Measurements from ENCODE around the gene FBXW4.
"Not testable (repeated sequence)": the region's sequence is repeated elsewhere in the genome, so short reads cannot be mapped to it uniquely, and the experiment has no call there.

FBXW4 gene

GRCh38 chr10:101615525-101616116 lies 79.3 kb downstream of the FBXW4 start:
- DNase-seq = no peak

- no peak for DNase-seq
Observed at GRCh38 chr10:101614663-101615524, 80.1 kb downstream of the FBXW4 start.

DNA sequence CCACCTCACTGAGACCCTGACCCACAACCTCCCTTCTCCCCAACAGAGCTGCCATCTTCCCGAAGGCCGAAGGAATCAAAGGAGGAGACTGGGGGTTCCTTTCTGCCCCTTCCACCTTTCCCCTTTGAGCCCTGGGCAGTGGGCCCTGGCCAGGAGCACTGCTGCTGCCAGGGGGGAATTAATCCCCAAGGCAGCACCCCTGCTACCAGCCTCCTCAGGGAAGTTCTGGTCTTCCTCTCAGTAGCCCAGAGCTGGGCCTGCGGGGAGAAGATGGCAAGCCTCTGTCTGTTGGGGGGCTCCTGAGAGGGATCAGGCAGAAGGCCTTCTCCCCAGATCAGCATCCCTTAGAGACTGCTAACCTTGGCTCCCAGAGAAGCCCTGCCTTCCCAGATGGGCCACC lies 81.3 kb downstream of the FBXW4 start:
- no peak for DNase-seq

GRCh38 chr10:101612872-101613271 lies 82.1 kb downstream of the FBXW4 start:
- no peak for DNase-seq

DNA sequence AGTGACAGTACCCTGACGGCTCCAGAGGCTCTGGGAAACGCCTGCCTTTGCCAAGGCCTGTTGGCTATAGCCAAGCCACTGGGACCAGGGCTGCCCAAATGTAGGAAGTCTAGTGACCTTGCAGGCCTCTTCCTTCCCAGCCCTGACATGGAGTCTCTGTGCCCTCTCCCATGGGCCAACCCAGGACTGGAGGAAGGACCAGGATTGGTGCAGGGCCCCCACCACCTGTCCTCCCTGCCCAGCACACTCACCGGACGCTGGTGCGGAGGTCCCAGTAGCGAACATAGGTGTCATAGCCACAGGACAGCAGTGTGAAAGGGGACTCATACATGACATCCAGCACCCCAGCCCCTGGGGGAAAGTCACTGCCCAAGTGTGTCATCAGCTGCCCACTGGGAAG lies 82.9 kb downstream of the FBXW4 start:
- DNase-seq = no peak

GRCh38 chr10:101611096-101611905 lies 83.7 kb downstream of the FBXW4 start:
- no peak for DNase-seq

- no peak for DNase-seq
Observed at GRCh38 chr10:101609481-101609880, 85.5 kb downstream of the FBXW4 start.

- DNase-seq = no peak
Observed at GRCh38 chr10:101607124-101607523, 87.8 kb downstream of the FBXW4 start.

GRCh38 chr10:101602761-101603398 lies 92.1 kb downstream of the FBXW4 start:
- peak; percentile 11 for DNase-seq

DNA sequence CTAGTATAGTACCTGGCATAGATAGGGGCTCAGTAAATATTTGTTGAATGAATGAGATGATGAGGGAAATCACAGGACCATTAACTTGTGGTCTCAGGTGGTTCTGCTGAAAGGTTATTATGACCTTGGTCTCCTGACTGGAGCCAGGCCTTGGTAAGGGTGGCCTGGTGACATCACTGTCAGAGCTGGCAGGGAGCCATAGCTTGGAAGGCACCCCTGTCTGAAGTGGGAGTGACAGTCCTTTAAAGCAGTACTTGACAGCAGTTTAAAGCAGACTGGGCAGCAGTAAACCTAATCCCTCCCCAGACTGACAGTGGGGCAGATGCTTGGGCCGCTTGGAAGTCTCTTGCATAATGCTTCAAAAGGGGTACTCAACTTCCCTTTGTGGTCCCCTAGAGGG lies 93.4 kb downstream of the FBXW4 start:
- peak; percentile 81 for DNase-seq

- no peak for DNase-seq
Observed at GRCh38 chr10:101597091-101597900, 97.7 kb downstream of the FBXW4 start.

GRCh38 chr10:101595591-101596433 lies 99.2 kb downstream of the FBXW4 start:
- peak; percentile 31 for DNase-seq

GRCh38 chr10:101593331-101593730 lies 101.6 kb downstream of the FBXW4 start:
- not testable (repeated sequence) for DNase-seq

- DNase-seq = no peak
Observed at GRCh38 chr10:101588879-101589278, 106.1 kb downstream of the FBXW4 start.

- DNase-seq = peak; percentile 65
Observed at GRCh38 chr10:101587725-101588653, 107.0 kb downstream of the FBXW4 start, which contains the start of the genes DPCD and POLL. Gene DPCD, plus strand, starts transcription at chr10:101588321. Its CDS starts 16 bp downstream, at chr10:101588337. Gene POLL, minus strand, starts transcription at chr10:101588257. Its CDS starts 897 bp downstream, at chr10:101587360.

DNA sequence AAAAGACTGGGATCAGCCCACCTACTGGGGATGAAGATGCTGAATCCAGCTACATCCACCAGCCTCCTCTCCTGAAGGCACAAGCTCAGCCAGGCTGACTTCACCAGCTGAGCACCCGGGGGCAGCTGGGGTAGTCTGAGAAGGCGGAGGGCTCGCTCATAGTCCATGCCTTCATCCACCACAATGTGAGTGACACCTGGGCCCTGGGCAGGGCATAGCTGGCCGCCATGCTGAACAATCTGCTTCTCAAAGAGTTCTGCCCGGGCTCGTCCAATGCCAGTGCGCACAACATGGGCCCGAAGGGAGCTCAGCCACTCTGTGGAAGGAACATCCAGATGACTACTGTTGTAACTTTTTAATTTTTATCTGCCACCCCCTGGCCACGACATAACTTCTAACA lies 109.1 kb downstream of the FBXW4 start:
- DNase-seq = no peak

- no peak for DNase-seq
Observed at GRCh38 chr10:101580486-101581399, 114.2 kb downstream of the FBXW4 start.

DNA sequence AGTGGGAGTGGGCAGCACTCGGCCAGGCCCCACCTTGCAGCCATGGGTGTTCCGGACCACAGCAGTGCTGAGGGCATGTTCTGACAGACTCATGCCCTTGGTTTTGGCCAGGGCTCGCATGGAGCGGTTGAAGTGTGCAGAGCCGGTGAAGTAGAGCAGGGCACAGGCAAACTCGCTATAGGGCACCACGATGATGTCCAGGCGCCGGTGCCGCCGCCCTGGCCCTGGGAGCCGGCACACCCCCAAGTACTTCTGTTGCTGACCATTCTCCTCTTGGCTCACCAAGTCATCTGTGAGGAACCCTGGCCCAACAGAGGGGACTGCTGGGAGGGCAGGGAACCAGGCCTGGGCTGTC lies 115.5 kb downstream of the FBXW4 start:
- no peak for DNase-seq

Measured in NCI-H2029 (cell line).